Stimulated activated CD4-positive, alpha-beta T cell treated with anti-CD3 and anti-CD28 coated beads, TNF-alpha, amount 100 ng/mL, for 24 hours (primary cell): ENCODE results near the gene ACTR6.
"Not testable (repeated sequence)": the region's sequence is repeated elsewhere in the genome, so short reads cannot be mapped to it uniquely, and the experiment has no call there.

Experiments used
- DNase-seq, 3 experiments: peaks; one replicate each; pipeline ENCODE4 v3.0.0-alpha.2; 2020; ENCODE audit warnings: low read depth in 3 of 3

Gene ACTR6

GRCh38 chr12:100200463-100201181 is at the start of gene ACTR6:
ACTR6 (plus strand) TSS chr12:100200815; CDS start chr12:100200852, 37 bp downstream.
- DNase-seq, result peak; percentile 91 to 97 (median 94)

- DNase-seq, result no peak
These were observed 48.8 kb upstream of the ACTR6 start for GRCh38 chr12:100151769-100152168.

GRCh38 chr12:100153131-100153530 is 47.5 kb upstream of the ACTR6 start:
- no peak for DNase-seq

GRCh38 chr12:100154474-100155247 is 46.0 kb upstream of the ACTR6 start:
- DNase-seq, result peak; percentile 48 to 72 (median 58)

GRCh38 chr12:100156731-100157426 is 43.7 kb upstream of the ACTR6 start:
- DNase-seq, result no peak

GRCh38 chr12:100157427-100157821 is 43.2 kb upstream of the ACTR6 start:
- no peak for DNase-seq

GRCh38 chr12:100158535-100158934 is 42.1 kb upstream of the ACTR6 start:
- DNase-seq, result no peak

- DNase-seq, result no peak
These were observed 41.1 kb upstream of the ACTR6 start for GRCh38 chr12:100159391-100160104.

- peak; percentile 37 to 70 (median 55) for DNase-seq
These were observed 37.0 kb upstream of the ACTR6 start for GRCh38 chr12:100163416-100164152.

GRCh38 chr12:100164153-100164704 is 36.4 kb upstream of the ACTR6 start:
- no peak for DNase-seq

- no peak for DNase-seq
These were observed 35.3 kb upstream of the ACTR6 start for GRCh38 chr12:100165356-100165755.

- no peak for DNase-seq
These were observed 34.4 kb upstream of the ACTR6 start for GRCh38 chr12:100166232-100166631.

GRCh38 chr12:100168562-100168961 is 32.1 kb upstream of the ACTR6 start:
- no peak for DNase-seq

GRCh38 chr12:100169345-100169744 is 31.3 kb upstream of the ACTR6 start:
- no peak for DNase-seq

- no peak for DNase-seq
These were observed 30.2 kb upstream of the ACTR6 start for GRCh38 chr12:100170313-100170858.

GRCh38 chr12:100171248-100171647 is 29.4 kb upstream of the ACTR6 start:
- no peak for DNase-seq

- DNase-seq, result no peak
These were observed 27.5 kb upstream of the ACTR6 start for GRCh38 chr12:100173111-100173510.

GRCh38 chr12:100174495-100174894 is 26.1 kb upstream of the ACTR6 start:
- no peak for DNase-seq

- not testable (repeated sequence) for DNase-seq
These were observed 24.1 kb upstream of the ACTR6 start for GRCh38 chr12:100176493-100176892.

GRCh38 chr12:100179252-100179651 is 21.4 kb upstream of the ACTR6 start:
- DNase-seq, result no peak
